ENCODE measurements around the gene FHIT.

DNA sequence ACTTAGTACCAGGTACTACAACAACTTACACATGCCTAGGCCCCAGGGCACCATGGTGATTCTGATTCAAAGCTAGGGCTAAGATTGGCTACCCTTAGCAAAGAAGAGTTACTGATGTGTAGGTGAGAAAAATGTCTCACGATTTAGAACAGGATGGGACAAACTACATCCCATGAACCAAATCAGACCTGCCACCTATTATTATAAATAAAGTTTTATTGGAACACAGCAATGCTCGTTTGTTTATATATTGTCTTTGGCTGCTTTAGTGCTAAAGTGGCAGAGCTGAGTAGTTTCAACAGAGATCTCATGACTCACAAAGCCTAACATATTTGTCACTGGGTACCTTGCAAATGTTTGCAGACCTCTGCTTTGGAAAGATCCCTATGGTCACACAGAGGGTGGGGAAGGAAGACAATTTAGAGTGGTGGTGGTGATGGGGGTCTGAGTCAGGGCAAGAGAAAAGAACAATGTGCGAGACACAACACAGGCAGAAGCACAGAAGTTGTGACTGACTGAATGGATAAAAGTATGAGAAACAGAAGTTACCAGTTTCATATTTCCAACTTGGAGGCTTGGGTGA lies 1430.8 kb downstream of the FHIT start:
- TF ChIP-seq, protein P1, sequence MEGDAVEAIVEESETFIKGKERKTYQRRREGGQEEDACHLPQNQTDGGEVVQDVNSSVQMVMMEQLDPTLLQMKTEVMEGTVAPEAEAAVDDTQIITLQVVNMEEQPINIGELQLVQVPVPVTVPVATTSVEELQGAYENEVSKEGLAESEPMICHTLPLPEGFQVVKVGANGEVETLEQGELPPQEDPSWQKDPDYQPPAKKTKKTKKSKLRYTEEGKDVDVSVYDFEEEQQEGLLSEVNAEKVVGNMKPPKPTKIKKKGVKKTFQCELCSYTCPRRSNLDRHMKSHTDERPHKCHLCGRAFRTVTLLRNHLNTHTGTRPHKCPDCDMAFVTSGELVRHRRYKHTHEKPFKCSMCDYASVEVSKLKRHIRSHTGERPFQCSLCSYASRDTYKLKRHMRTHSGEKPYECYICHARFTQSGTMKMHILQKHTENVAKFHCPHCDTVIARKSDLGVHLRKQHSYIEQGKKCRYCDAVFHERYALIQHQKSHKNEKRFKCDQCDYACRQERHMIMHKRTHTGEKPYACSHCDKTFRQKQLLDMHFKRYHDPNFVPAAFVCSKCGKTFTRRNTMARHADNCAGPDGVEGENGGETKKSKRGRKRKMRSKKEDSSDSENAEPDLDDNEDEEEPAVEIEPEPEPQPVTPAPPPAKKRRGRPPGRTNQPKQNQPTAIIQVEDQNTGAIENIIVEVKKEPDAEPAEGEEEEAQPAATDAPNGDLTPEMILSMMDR (IDR thresholded peaks at IDR 0.05) = no peak
- TF ChIP-seq EP300 (IDR thresholded peaks at IDR 0.05) (no peak), POLR2A (IDR thresholded peaks at IDR 0.05) (no peak)

Measured in ovary (tissue), 3 donors.